Hepatocyte (in vitro differentiated cells): ENCODE data around the gene DCDC2.

Experiments
- CTCF ChIP-seq: fragments of 200-600 bp; sonication (generic); IDR thresholded peaks from 2 replicates; pipeline ENCODE4 v1.5.1; 2016; ENCODE audit warnings: antibody characterized with exemption, mild to moderate bottlenecking; ENCODE audit not compliant: poor library complexity
- EZH2 ChIP-seq: fragments of 200-600 bp; sonication (generic); IDR thresholded peaks from 2 replicates; pipeline ENCODE4 v1.6.1; 2016; ENCODE audit warnings: antibody characterized with exemption, mild to moderate bottlenecking, borderline replicate concordance
- EZH2phosphoT487 ChIP-seq: fragments of 200-600 bp; sonication (generic); IDR thresholded peaks from one replicate; pipeline ENCODE4 v1.6.1; 2018; ENCODE audit warnings: antibody characterized with exemption, mild to moderate bottlenecking, low read depth, moderate library complexity; ENCODE audit not compliant: unreplicated experiment, severe bottlenecking

GRCh38 chr6:24382220-24382540, 24.3 kb upstream of the DCDC2 start:
- TF ChIP-seq CTCF (no peak), EZH2 (no peak), EZH2phosphoT487 (no peak)
